AG04449 (cell line): Measurements from ENCODE around the gene BBOX1.
"Not testable (repeated sequence)": the region's sequence is repeated elsewhere in the genome, so short reads cannot be mapped to it uniquely, and the experiment has no call there.

ENCODE experiments used
- CTCF ChIA-PET: fragments of 350-600 bp; formaldehyde crosslinking; extraction: SDS; loops from one replicate; lab custom pipeline; 2021; ENCODE audit warnings: antibody characterized with exemption; lab: Yijun Ruan, JAX
- POLR2A ChIA-PET: fragments of 400-600, 350-600 bp; formaldehyde crosslinking; extraction: SDS; loops from one replicate; lab custom pipeline; 2020; ENCODE audit warnings: antibody characterized with exemption, inconsistent platforms; lab: Yijun Ruan, JAX
- DNase-seq: peaks from one replicate; pipeline ENCODE4 v3.0.0-alpha.2; 2010; ENCODE audit warnings: low read depth, low spot score
- H3K4me3 ChIP-seq: 2 replicates; pipeline ENCODE4 v1.5.1; 2011; ENCODE audit warnings: low read depth, mild to moderate bottlenecking, control low read depth, low read length
- CTCF ChIP-seq: IDR thresholded peaks from one replicate; pipeline ENCODE4 v1.5.1; 2011; ENCODE audit warnings: mild to moderate bottlenecking, moderate library complexity, low read length, control low read depth, inconsistent platforms; ENCODE audit not compliant: insufficient read depth; ENCODE audit errors: missing control alignments

Gene BBOX1

GRCh38 chr11:27129686-27130085, 89.1 kb downstream of the BBOX1 start:
- no peak for DNase-seq
- no peak for TF ChIP-seq CTCF
- ChIA-PET POLR2A (no interaction called here), CTCF (interaction anchor here (0.7 to 2.0 kb wide), 8 partner anchors 8 to 845 kb away, joined by 3 to 7 read pairs (median 4); no protein-coding TSS in a partner anchor)
- H3K4me3 ChIP-seq: no peak overlapping the region

GRCh38 chr11:27130806-27131205, 90.2 kb downstream of the BBOX1 start:
- H3K4me3 ChIP-seq: no peak overlapping the region
- ChIA-PET CTCF (interaction anchor here (1.1 to 2.0 kb wide), 5 partner anchors 9 to 377 kb away, joined by 3 to 7 read pairs (median 5); no protein-coding TSS in a partner anchor), POLR2A (no interaction called here)
- no peak for TF ChIP-seq CTCF
- no peak for DNase-seq

GRCh38 chr11:27135924-27136329, 95.3 kb downstream of the BBOX1 start:
- H3K4me3 ChIP-seq, DNase-seq, POLR2A ChIA-PET, CTCF ChIA-PET: not testable (repeated sequence)

- DNase-seq: no peak
- ChIA-PET CTCF (interaction anchor here (0.8 kb wide), 1 partner anchor 383 kb away, joined by 3 read pairs; no protein-coding TSS in a partner anchor), POLR2A (no interaction called here)
- H3K4me3 ChIP-seq: no peak overlapping the region
- TF ChIP-seq CTCF: no peak
Observed at GRCh38 chr11:27138716-27139115, 98.1 kb downstream of the BBOX1 start.

GRCh38 chr11:27139742-27140367, 99.2 kb downstream of the BBOX1 start:
- CTCF ChIA-PET: interaction anchor here (0.7 to 2.4 kb wide), 2 partner anchors 15 to 386 kb away, joined by 3 to 6 read pairs; no protein-coding TSS in a partner anchor
- TF ChIP-seq CTCF: no peak
- POLR2A ChIA-PET: interaction anchor here (0.6 kb wide), 1 partner anchor 140 kb away, joined by 3 read pairs; no protein-coding TSS in a partner anchor
- DNase-seq: no peak
- H3K4me3 ChIP-seq: no peak overlapping the region

- H3K4me3 ChIP-seq: no peak overlapping the region
- ChIA-PET POLR2A (no interaction called here), CTCF (interaction anchor here (0.8 to 2.4 kb wide), 3 partner anchors 17 to 344 kb away, joined by 3 to 15 read pairs (median 6); no protein-coding TSS in a partner anchor)
- no peak for DNase-seq
- no peak for TF ChIP-seq CTCF
Observed at GRCh38 chr11:27141576-27141975, 101.0 kb downstream of the BBOX1 start.
